Liver (tissue), 3 donors: ENCODE results near the gene MUC21.
"Not testable (repeated sequence)": the region's sequence is repeated elsewhere in the genome, so short reads cannot be mapped to it uniquely, and the experiment has no call there.

Experiments
- ATF3 ChIP-seq: IDR thresholded peaks from 2 replicates; pipeline ENCODE4 v1.6.1; 2016; ENCODE audit warnings: antibody characterized with exemption
- CTCF ChIP-seq: fragments of 150-350 bp; IDR thresholded peaks from 2 replicates; pipeline ENCODE4 v1.5.1; 2017; ENCODE audit warnings: improper control_type of control experiment, low read depth, low read length; ENCODE audit not compliant: missing input control
- EGR1 ChIP-seq, 2 donors: IDR thresholded peaks; 2 replicates each; pipeline ENCODE4 v1.6.1; 2016 to 2018; ENCODE audit warnings: antibody characterized with exemption in 2 of 2, low read depth in 2 of 2
- GABPA ChIP-seq, 2 donors: IDR thresholded peaks in 1 of 2; conservative IDR thresholded peaks in 1 of 2; 2 replicates each; pipeline ENCODE4 v1.6.1; 2016; ENCODE audit warnings: antibody characterized with exemption in 2 of 2, mild to moderate bottlenecking in 1 of 2, moderate library complexity in 1 of 2
- HNF4A ChIP-seq, 2 donors: conservative IDR thresholded peaks; 2 replicates each; pipeline ENCODE4 v1.6.1; 2016; ENCODE audit warnings: antibody characterized with exemption in 2 of 2, mild to moderate bottlenecking in 2 of 2
- JUND ChIP-seq, 2 donors: IDR thresholded peaks; 2 replicates each; pipeline ENCODE4 v1.6.1; 2016; ENCODE audit warnings: antibody characterized with exemption in 2 of 2
- NR2F2 ChIP-seq: IDR thresholded peaks from 2 replicates; pipeline ENCODE4 v1.6.1; 2016; ENCODE audit warnings: antibody characterized with exemption
- RAD21 ChIP-seq, 2 donors: IDR thresholded peaks; 2 replicates each; pipeline ENCODE4 v1.6.1; 2016; ENCODE audit warnings: antibody characterized with exemption in 2 of 2, mild to moderate bottlenecking in 2 of 2
- REST ChIP-seq: IDR thresholded peaks from 2 replicates; pipeline ENCODE4 v1.6.1; 2016; ENCODE audit warnings: antibody characterized with exemption, mild to moderate bottlenecking
- SP1 ChIP-seq: IDR thresholded peaks from 2 replicates; pipeline ENCODE4 v1.6.1; 2018; ENCODE audit warnings: antibody characterized with exemption, mild to moderate bottlenecking
- TAF1 ChIP-seq: conservative IDR thresholded peaks from 2 replicates; pipeline ENCODE4 v1.6.1; 2016; ENCODE audit warnings: antibody characterized with exemption, mild to moderate bottlenecking
- YY1 ChIP-seq: IDR thresholded peaks from 2 replicates; pipeline ENCODE4 v1.6.1; 2016; ENCODE audit warnings: antibody characterized with exemption, mild to moderate bottlenecking
- TF ChIP-seq, protein P1 (sequence below): IDR thresholded peaks from 2 replicates; pipeline ENCODE4 v1.6.1; 2016; ENCODE audit warnings: antibody characterized with exemption
- donor health status: healthy.
- donor health status: healthy.

DNA sequence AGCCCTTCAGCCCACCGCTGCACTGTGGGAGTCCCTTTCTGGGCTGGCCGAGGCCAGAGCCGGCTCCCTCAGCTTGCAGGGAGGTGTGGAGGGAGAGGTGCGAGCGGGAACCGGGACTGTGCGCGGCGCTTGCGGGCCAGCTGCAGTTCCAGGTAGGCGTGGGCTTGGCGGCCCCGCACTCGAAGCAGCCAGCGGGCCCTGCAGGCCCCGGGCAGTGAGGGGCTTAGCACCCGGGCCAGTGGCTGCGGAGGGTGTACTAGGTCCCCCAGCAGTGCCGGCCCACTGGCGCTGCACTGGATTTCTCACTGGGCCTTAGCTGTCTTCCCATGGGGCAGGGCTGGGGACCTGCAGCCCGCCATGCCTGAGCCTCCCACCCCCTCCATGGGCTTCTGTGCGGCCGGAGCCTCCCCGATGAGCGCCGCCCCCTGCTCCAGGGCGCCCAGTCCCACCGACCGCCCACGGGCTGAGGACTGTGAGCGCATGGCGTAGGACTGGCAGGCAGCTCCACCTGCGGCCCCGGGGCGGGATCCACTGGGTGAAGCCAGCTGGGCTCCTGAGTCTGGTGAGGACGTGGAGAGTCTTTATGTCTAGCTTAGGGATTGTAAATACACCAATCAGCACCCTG is 37.2 kb downstream of the MUC21 start:
- not testable (repeated sequence) for TF ChIP-seq CTCF; ATF3; YY1; EGR1 (IDR thresholded peaks at IDR 0.05; ENCODE audit: low read depth in 2 of 2); TAF1; RAD21 (IDR thresholded peaks at IDR 0.05); NR2F2; HNF4A (conservative IDR thresholded peaks at IDR 0.05); REST; SP1; JUND (IDR thresholded peaks at IDR 0.05); GABPA (IDR thresholded peaks at IDR 0.05 in 1 of 2, conservative IDR thresholded peaks at IDR 0.05 in 1 of 2)
- TF ChIP-seq, protein P1, sequence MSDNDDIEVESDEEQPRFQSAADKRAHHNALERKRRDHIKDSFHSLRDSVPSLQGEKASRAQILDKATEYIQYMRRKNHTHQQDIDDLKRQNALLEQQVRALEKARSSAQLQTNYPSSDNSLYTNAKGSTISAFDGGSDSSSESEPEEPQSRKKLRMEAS: not testable (repeated sequence)
